ENCODE measurements around the gene RERE.

The RERE gene

DNA sequence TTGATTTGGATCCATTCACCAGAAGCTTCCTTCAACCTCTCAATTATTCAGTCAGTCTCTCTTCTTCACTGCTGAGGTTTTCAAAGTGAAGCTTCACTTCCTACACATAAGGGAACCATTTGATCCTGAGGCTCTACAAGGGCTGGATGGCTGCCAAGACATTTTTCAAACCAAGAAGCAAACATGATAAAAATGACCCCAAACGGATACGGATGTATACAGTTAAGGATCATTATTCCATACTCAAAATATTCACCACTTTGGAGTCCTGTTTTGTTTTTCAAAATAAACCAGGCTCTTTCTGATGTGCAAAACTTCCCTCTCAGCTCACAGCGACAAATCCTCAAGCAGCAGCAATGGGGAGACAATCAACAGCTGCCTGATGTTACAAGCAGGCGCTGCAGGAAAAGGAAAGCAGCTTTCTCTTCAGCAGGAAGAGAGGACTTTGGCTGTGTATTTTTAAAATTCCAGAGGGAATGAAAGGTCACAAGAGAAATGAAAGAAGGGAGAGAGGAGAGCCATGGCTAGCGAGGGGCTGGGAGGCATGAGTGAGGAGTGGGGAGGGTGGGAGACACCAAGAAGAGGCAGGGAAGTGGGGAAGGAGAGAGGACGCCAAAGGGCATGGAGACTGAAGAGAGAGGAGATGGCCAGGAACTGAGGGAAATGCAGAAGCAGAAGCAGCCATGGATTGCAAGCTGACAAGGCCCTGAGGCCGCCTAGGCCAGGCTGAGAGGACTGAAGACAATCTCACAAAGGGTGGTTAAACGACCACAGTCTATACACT is 354.1 kb downstream of the RERE start:
- no peaks in the 10 kb centered on the region for H3K27me3 ChIP-seq (ENCODE audit: insufficient read depth, low read length)
- no peak for DNase-seq
- peaks cover 7% of the 10 kb centered on the region for H3K79me1 ChIP-seq (ENCODE audit: low read length)
- peaks cover 17 to 22% of the 10 kb centered on the region in 2 experiments for H3K4me1 ChIP-seq (ENCODE audit: control insufficient read depth in 1 of 2, insufficient read depth in 2 of 2, low read length in 2 of 2)
- H3K27ac ChIP-seq (ENCODE audit: low read depth, low read length) = peak overlapping the region; percentile 74
- H3K79me2 ChIP-seq (ENCODE audit: control insufficient read depth, insufficient read depth, low read length, poor library complexity) = no peaks in the 10 kb centered on the region
- no peak overlapping the region for H3K14ac ChIP-seq (ENCODE audit: low read length)
- H3K4me2 ChIP-seq (ENCODE audit: low read length) = no peak overlapping the region
- H3K18ac ChIP-seq (ENCODE audit: low read length) = no peak overlapping the region
- H2BK5ac ChIP-seq (ENCODE audit: low read depth, low read length, poor library complexity) = peak overlapping the region; percentile 8
- no peak overlapping the region for H3K9ac ChIP-seq (ENCODE audit: low read length)
- no peak overlapping the region for H3K23ac ChIP-seq (ENCODE audit: low read length)
- no peaks in the 10 kb centered on the region for H3K9me3 ChIP-seq (ENCODE audit: insufficient read depth, low read depth, low read length)
- H2BK120ac ChIP-seq (ENCODE audit: insufficient read depth, low read length, poor library complexity) = no peak overlapping the region
- no peak overlapping the region for H3K4ac ChIP-seq (ENCODE audit: low read depth, low read length)
- H4K91ac ChIP-seq (ENCODE audit: low read depth, low read length) = no peak overlapping the region
- peaks cover 7% of the 10 kb centered on the region in 2 experiments for H3K36me3 ChIP-seq (ENCODE audit: control insufficient read depth in 1 of 2, insufficient read depth in 2 of 2, low read length in 2 of 2)
- H3K4me3 ChIP-seq (ENCODE audit: low read depth, low read length) = no peak overlapping the region
- H2AFZ ChIP-seq (ENCODE audit: insufficient read depth, low read length, poor library complexity) = peak overlapping the region; percentile 23
- H2BK12ac ChIP-seq (ENCODE audit: low read length) = no peak overlapping the region
- peak overlapping the region; percentile 40 for H4K12ac ChIP-seq (ENCODE audit: low read depth, low read length)
- no CpG with 5 or more reads among the region's 8 CpGs for WGBS (ENCODE audit: extremely low coverage, insufficient coverage, insufficient read length)
- peak overlapping the region; percentile 2 for H4K8ac ChIP-seq (ENCODE audit: low read depth, low read length)
- no peak overlapping the region for H2AK5ac ChIP-seq (ENCODE audit: low read length)

DNA sequence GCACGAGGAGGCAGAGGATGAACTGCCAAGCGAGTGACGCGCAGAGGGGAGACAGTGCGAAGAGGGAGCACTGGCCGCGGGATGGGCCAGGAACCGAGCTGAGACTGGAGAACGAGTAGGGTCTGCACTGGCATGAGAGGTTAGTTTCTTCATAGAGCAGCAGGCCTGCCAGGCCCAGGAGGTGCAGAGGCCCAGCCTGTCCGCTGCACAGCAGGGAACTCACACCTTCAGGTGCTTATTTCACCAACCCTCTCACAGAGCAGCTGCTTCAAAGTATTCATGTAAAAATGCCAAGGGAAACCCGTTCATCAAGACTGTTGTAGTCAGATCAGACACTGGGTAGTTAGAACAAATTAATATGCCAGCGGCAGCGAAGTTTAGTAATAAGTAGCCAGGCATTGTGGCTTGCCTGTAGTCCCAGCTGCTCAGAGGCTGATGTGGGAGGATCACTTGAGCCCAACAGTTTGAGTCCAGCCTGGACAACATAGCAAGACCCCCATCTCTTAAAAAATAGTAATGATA is 355.0 kb downstream of the RERE start:
- no peak for DNase-seq
- Histone ChIP-seq H3K27me3 (ENCODE audit: insufficient read depth, low read length) (no peaks in the 10 kb centered on the region), H3K36me3 (ENCODE audit: control insufficient read depth in 1 of 2, insufficient read depth in 2 of 2, low read length in 2 of 2) (peaks cover 7% of the 10 kb centered on the region in 2 experiments), H3K18ac (ENCODE audit: low read length) (no peak overlapping the region), H4K8ac (ENCODE audit: low read depth, low read length) (no peak overlapping the region), H2BK12ac (ENCODE audit: low read length) (no peak overlapping the region), H3K4me3 (ENCODE audit: low read depth, low read length) (no peak overlapping the region), H3K23ac (ENCODE audit: low read length) (no peak overlapping the region), H3K9ac (ENCODE audit: low read length) (no peak overlapping the region), H2BK120ac (ENCODE audit: insufficient read depth, low read length, poor library complexity) (no peak overlapping the region), H3K27ac (ENCODE audit: low read depth, low read length) (no peak overlapping the region), H3K79me1 (ENCODE audit: low read length) (peaks cover 7% of the 10 kb centered on the region), H4K91ac (ENCODE audit: low read depth, low read length) (peak overlapping the region; percentile 13), H3K9me3 (ENCODE audit: insufficient read depth, low read depth, low read length) (no peaks in the 10 kb centered on the region), H3K79me2 (ENCODE audit: control insufficient read depth, insufficient read depth, low read length, poor library complexity) (no peaks in the 10 kb centered on the region), H4K12ac (ENCODE audit: low read depth, low read length) (no peak overlapping the region), H3K4ac (ENCODE audit: low read depth, low read length) (peak overlapping the region; percentile 2), H2BK5ac (ENCODE audit: low read depth, low read length, poor library complexity) (no peak overlapping the region), H2AK5ac (ENCODE audit: low read length) (no peak overlapping the region), H2AFZ (ENCODE audit: insufficient read depth, low read length, poor library complexity) (no peak overlapping the region), H3K4me2 (ENCODE audit: low read length) (no peak overlapping the region), H3K14ac (ENCODE audit: low read length) (no peak overlapping the region), H3K4me1 (ENCODE audit: control insufficient read depth in 1 of 2, insufficient read depth in 2 of 2, low read length in 2 of 2) (peaks cover 19 to 25% of the 10 kb centered on the region in 2 experiments)
- WGBS (ENCODE audit: extremely low coverage, insufficient coverage, insufficient read length) = no CpG with 5 or more reads among the region's 13 CpGs

DNA sequence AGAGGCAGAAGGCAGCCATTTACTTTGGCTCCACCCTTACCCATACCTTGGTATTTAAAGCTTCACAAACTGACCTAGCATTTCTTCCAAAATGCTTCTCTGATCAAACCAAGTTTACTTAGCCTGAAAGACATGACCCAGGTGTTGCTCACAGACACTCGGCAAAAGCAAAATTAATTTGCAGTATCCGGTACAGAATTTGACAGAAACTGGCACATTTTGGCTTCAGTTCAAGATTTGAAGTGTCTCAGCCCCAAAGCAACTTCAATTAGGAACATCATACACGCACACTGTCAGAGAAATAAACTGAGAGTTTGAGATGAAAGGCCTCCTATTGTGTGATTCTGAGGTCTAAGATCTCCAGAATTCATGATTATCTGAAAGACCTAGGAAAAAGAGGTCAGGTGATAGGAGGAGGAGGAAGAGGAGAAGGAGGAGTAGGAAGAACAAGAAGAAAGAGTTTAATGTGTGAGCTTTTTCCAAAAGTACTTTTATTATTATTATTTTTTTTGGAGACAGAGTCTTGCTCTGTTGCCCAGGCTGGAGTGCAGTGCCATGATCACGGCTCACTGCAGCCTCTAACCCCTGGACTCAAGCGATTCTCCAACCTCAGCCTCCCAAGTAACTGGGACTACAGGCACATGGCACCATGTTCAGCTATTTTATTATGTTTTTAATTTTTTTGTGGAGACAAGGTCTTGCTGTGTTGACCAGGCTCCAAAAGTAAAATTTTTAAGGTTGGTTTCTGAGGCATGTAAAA is 355.9 kb downstream of the RERE start:
- H4K8ac ChIP-seq (ENCODE audit: low read depth, low read length) = no peak overlapping the region
- WGBS (ENCODE audit: extremely low coverage, insufficient coverage, insufficient read length) = no CpG with 5 or more reads among the region's 5 CpGs
- peaks cover 20 to 30% of the 10 kb centered on the region in 2 experiments for H3K4me1 ChIP-seq (ENCODE audit: control insufficient read depth in 1 of 2, insufficient read depth in 2 of 2, low read length in 2 of 2)
- H3K79me2 ChIP-seq (ENCODE audit: control insufficient read depth, insufficient read depth, low read length, poor library complexity) = no peaks in the 10 kb centered on the region
- H3K4me3 ChIP-seq (ENCODE audit: low read depth, low read length) = no peak overlapping the region
- H2BK120ac ChIP-seq (ENCODE audit: insufficient read depth, low read length, poor library complexity) = no peak overlapping the region
- no peaks in the 10 kb centered on the region for H3K9me3 ChIP-seq (ENCODE audit: insufficient read depth, low read depth, low read length)
- H3K79me1 ChIP-seq (ENCODE audit: low read length) = peaks cover 8% of the 10 kb centered on the region
- H4K12ac ChIP-seq (ENCODE audit: low read depth, low read length) = no peak overlapping the region
- no peak overlapping the region for H3K23ac ChIP-seq (ENCODE audit: low read length)
- no peak overlapping the region for H4K91ac ChIP-seq (ENCODE audit: low read depth, low read length)
- no peak overlapping the region for H3K14ac ChIP-seq (ENCODE audit: low read length)
- peak overlapping the region; percentile 16 for H2BK12ac ChIP-seq (ENCODE audit: low read length)
- peaks cover 7% of the 10 kb centered on the region in 2 experiments for H3K36me3 ChIP-seq (ENCODE audit: control insufficient read depth in 1 of 2, insufficient read depth in 2 of 2, low read length in 2 of 2)
- H3K18ac ChIP-seq (ENCODE audit: low read length) = no peak overlapping the region
- no peaks in the 10 kb centered on the region for H3K27me3 ChIP-seq (ENCODE audit: insufficient read depth, low read length)
- DNase-seq = no peak
- no peak overlapping the region for H3K4me2 ChIP-seq (ENCODE audit: low read length)
- H2AFZ ChIP-seq (ENCODE audit: insufficient read depth, low read length, poor library complexity) = no peak overlapping the region
- no peak overlapping the region for H2BK5ac ChIP-seq (ENCODE audit: low read depth, low read length, poor library complexity)
- no peak overlapping the region for H3K4ac ChIP-seq (ENCODE audit: low read depth, low read length)
- no peak overlapping the region for H3K9ac ChIP-seq (ENCODE audit: low read length)
- no peak overlapping the region for H2AK5ac ChIP-seq (ENCODE audit: low read length)
- H3K27ac ChIP-seq (ENCODE audit: low read depth, low read length) = no peak overlapping the region

DNA sequence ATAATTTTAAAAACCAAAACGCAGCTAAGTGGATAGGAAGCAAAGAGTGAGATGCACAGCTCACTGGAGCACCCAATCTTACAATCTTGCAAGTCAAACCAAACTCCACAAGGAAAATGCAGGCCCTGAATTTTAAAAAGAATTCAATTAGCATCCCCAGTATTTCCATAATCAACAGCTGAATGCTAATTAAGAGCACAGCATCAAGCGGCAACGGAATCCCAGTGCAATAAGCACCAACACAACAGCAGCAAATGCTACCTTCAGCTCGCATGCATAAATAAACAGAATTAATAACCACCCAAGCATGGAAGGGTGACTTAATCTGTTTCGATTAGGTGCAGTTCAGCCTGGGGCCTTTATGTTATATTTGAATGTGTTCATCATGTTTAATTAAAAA is 356.7 kb downstream of the RERE start:
- H3K36me3 ChIP-seq (ENCODE audit: control insufficient read depth in 1 of 2, insufficient read depth in 2 of 2, low read length in 2 of 2) = peaks cover 6% of the 10 kb centered on the region in 2 experiments
- H2BK120ac ChIP-seq (ENCODE audit: insufficient read depth, low read length, poor library complexity) = no peak overlapping the region
- H3K4me1 ChIP-seq (ENCODE audit: control insufficient read depth in 1 of 2, insufficient read depth in 2 of 2, low read length in 2 of 2) = peaks cover 19 to 30% of the 10 kb centered on the region in 2 experiments
- no peak overlapping the region for H3K14ac ChIP-seq (ENCODE audit: low read length)
- H3K27ac ChIP-seq (ENCODE audit: low read depth, low read length) = no peak overlapping the region
- no peaks in the 10 kb centered on the region for H3K79me2 ChIP-seq (ENCODE audit: control insufficient read depth, insufficient read depth, low read length, poor library complexity)
- H3K9me3 ChIP-seq (ENCODE audit: insufficient read depth, low read depth, low read length) = no peaks in the 10 kb centered on the region
- H2BK12ac ChIP-seq (ENCODE audit: low read length) = no peak overlapping the region
- H4K8ac ChIP-seq (ENCODE audit: low read depth, low read length) = no peak overlapping the region
- peaks cover 9% of the 10 kb centered on the region for H3K79me1 ChIP-seq (ENCODE audit: low read length)
- H4K91ac ChIP-seq (ENCODE audit: low read depth, low read length) = no peak overlapping the region
- no peak overlapping the region for H2AFZ ChIP-seq (ENCODE audit: insufficient read depth, low read length, poor library complexity)
- H3K9ac ChIP-seq (ENCODE audit: low read length) = no peak overlapping the region
- H2BK5ac ChIP-seq (ENCODE audit: low read depth, low read length, poor library complexity) = no peak overlapping the region
- no CpG with 5 or more reads among the region's 5 CpGs for WGBS (ENCODE audit: extremely low coverage, insufficient coverage, insufficient read length)
- H3K27me3 ChIP-seq (ENCODE audit: insufficient read depth, low read length) = no peaks in the 10 kb centered on the region
- H3K23ac ChIP-seq (ENCODE audit: low read length) = no peak overlapping the region
- no peak overlapping the region for H3K4ac ChIP-seq (ENCODE audit: low read depth, low read length)
- no peak for DNase-seq
- no peak overlapping the region for H2AK5ac ChIP-seq (ENCODE audit: low read length)
- no peak overlapping the region for H3K4me2 ChIP-seq (ENCODE audit: low read length)
- no peak overlapping the region for H3K18ac ChIP-seq (ENCODE audit: low read length)
- no peak overlapping the region for H3K4me3 ChIP-seq (ENCODE audit: low read depth, low read length)
- no peak overlapping the region for H4K12ac ChIP-seq (ENCODE audit: low read depth, low read length)
